Measurements from ENCODE around the gene LCAT. TPM values are rescaled to one million over a fixed set of nuclear protein-coding genes. Genes with fewer than 3 reads are reported as not detected.
"Not testable (repeated sequence)": the region's sequence is repeated elsewhere in the genome, so short reads cannot be mapped to it uniquely, and the experiment has no call there.

Gene LCAT
- total and polyA plus RNA-seq, 3 experiments from 2014 or later: 0.74 to 12.8 (median 12.7) TPM

DNA sequence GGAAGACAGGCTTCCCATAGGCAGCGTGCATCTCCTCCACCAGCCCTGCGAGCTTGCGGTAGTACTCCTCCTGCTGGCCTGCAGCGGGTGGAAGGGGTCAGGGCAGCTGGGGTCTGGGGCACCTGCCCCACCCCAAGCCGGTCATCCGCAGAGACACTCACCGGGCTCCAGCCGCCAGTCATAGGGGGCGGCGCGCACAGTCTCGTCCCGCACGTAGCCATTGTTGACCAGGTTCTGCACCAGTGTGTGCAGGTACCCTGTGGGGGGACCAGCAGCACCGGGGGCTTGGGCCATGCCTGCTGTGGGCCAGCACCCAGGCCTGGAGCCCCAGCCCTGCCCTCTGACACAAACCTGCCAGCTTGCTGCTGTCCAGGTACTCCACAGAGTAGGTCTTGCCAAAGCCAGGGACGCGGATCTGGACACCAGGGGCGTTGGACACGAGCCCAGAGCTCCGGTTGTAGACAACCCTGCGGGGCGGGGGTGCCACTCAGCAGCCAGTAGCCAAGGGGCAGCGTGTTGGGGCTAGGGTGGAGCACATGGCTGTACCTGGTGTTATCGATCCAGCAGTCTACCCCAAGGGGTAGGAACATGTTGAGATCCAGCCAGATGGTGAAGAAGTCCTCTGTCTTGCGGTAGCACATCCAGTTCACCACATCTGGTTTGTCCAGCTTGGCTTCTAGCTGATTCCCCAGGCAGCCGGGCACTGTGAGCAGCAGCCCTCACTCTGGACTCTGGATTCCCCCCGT is 1.2 kb downstream of the LCAT start:
- ChIA-PET POLR2A (no interaction called here), CTCF (interaction anchor here (0.6 to 5.3 kb wide), 11 partner anchors 10 to 228 kb away, joined by 3 to 27 read pairs (median 4); partner anchors contain the start of genes DDX28, DUS2 and NRN1L)
- no peak for DNase-seq
- Mint-ChIP-seq H3K4me3 (no peak overlapping the region), H3K27ac (no peak overlapping the region), H3K36me3 (peaks cover 0 to 24% (median 0%) of the 10 kb centered on the region in 3 donors), H3K4me1 (peaks cover 16 to 28% (median 20%) of the 10 kb centered on the region in 3 donors), H3K9me3 (no peaks in the 10 kb centered on the region), H3K27me3 (no peaks in the 10 kb centered on the region)
- peaks cover 29% of the 10 kb centered on the region for H3K4me1 ChIP-seq (ENCODE audit: insufficient read depth, low read length)
- peaks cover 5% of the 10 kb centered on the region for H3K36me3 ChIP-seq (ENCODE audit: insufficient read depth, low read length)
- H3K27me3 ChIP-seq (ENCODE audit: insufficient read depth, low read length, poor library complexity, severe bottlenecking): no peaks in the 10 kb centered on the region
- no peaks in the 10 kb centered on the region for H3K9me3 ChIP-seq (ENCODE audit: low read length)
- no peak overlapping the region for H3K4me3 ChIP-seq (ENCODE audit: low read length)
- no peak overlapping the region for H3K27ac ChIP-seq (ENCODE audit: low read depth, low read length)

- no peak overlapping the region for H3K27ac ChIP-seq (ENCODE audit: low read depth, low read length)
- no peaks in the 10 kb centered on the region for H3K27me3 ChIP-seq (ENCODE audit: insufficient read depth, low read length, poor library complexity, severe bottlenecking)
- Mint-ChIP-seq H3K4me3 (no peak overlapping the region), H3K4me1 (peaks cover 19 to 32% (median 23%) of the 10 kb centered on the region in 3 donors), H3K27me3 (no peaks in the 10 kb centered on the region), H3K36me3 (peaks cover 0 to 23% (median 0%) of the 10 kb centered on the region in 3 donors), H3K9me3 (no peaks in the 10 kb centered on the region), H3K27ac (peak overlapping the region in 3 of 8 donors; percentile 61 to 86 (median 73))
- H3K9me3 ChIP-seq (ENCODE audit: low read length): no peaks in the 10 kb centered on the region
- ChIA-PET POLR2A (no interaction called here), CTCF (interaction anchor here (0.6 to 5.3 kb wide), 12 partner anchors 10 to 227 kb away, joined by 3 to 27 read pairs (median 4); partner anchors contain the start of genes DDX28, DUS2 and NRN1L)
- H3K4me1 ChIP-seq (ENCODE audit: insufficient read depth, low read length): peaks cover 34% of the 10 kb centered on the region
- DNase-seq: peak in 1 of 5 donors; percentile 22
- peaks cover 5% of the 10 kb centered on the region for H3K36me3 ChIP-seq (ENCODE audit: insufficient read depth, low read length)
- H3K4me3 ChIP-seq (ENCODE audit: low read length): no peak overlapping the region
Observed at GRCh38 chr16:67942200-67942509, 1.8 kb downstream of the LCAT start.

GRCh38 chr16:67941469-67942199 is 2.3 kb downstream of the LCAT start:
- POLR2A ChIA-PET: interaction anchor here (0.6 kb wide), 1 partner anchor 49 kb away, joined by 9 read pairs; no protein-coding TSS in a partner anchor
- DNase-seq: no peak
- Histone ChIP-seq H3K4me1 (ENCODE audit: insufficient read depth, low read length) (peaks cover 38% of the 10 kb centered on the region), H3K27ac (ENCODE audit: low read depth, low read length) (no peak overlapping the region), H3K9me3 (ENCODE audit: low read length) (no peaks in the 10 kb centered on the region), H3K4me3 (ENCODE audit: low read length) (no peak overlapping the region), H3K36me3 (ENCODE audit: insufficient read depth, low read length) (peaks cover 5% of the 10 kb centered on the region), H3K27me3 (ENCODE audit: insufficient read depth, low read length, poor library complexity, severe bottlenecking) (no peaks in the 10 kb centered on the region)
- CTCF ChIA-PET: interaction anchor here (0.7 to 5.3 kb wide), 15 partner anchors 9 to 227 kb away, joined by 3 to 27 read pairs (median 4); partner anchors contain the start of genes DDX28, DPEP2NB, DUS2 and NRN1L
- H3K27me3 Mint-ChIP-seq: peaks cover 0 to 2% of the 10 kb centered on the region in 2 donors
- no peak overlapping the region for H3K4me3 Mint-ChIP-seq
- no peaks in the 10 kb centered on the region for H3K9me3 Mint-ChIP-seq
- H3K27ac Mint-ChIP-seq: peak overlapping the region in 6 of 8 donors; percentile 29 to 86 (median 60)
- H3K36me3 Mint-ChIP-seq: peaks cover 0 to 25% (median 0%) of the 10 kb centered on the region in 3 donors
- peaks cover 24 to 37% (median 28%) of the 10 kb centered on the region in 3 donors for H3K4me1 Mint-ChIP-seq

- Histone ChIP-seq H3K27me3 (ENCODE audit: insufficient read depth, low read length, poor library complexity, severe bottlenecking) (no peaks in the 10 kb centered on the region), H3K9me3 (ENCODE audit: low read length) (no peaks in the 10 kb centered on the region), H3K4me3 (ENCODE audit: low read length) (no peak overlapping the region), H3K4me1 (ENCODE audit: insufficient read depth, low read length) (peaks cover 38% of the 10 kb centered on the region), H3K36me3 (ENCODE audit: insufficient read depth, low read length) (peaks cover under 1% of the 10 kb centered on the region), H3K27ac (ENCODE audit: low read depth, low read length) (no peak overlapping the region)
- DNase-seq: no peak
- H3K36me3 Mint-ChIP-seq: peaks cover 0 to 24% (median 0%) of the 10 kb centered on the region in 3 donors
- ChIA-PET POLR2A (no interaction called here), CTCF (interaction anchor here (0.8 to 5.3 kb wide), 11 partner anchors 10 to 127 kb away, joined by 3 to 27 read pairs (median 4); partner anchors contain the start of genes DPEP2NB, NRN1L and SLC12A4)
- no peaks in the 10 kb centered on the region for H3K9me3 Mint-ChIP-seq
- peaks cover 24 to 40% (median 31%) of the 10 kb centered on the region in 3 donors for H3K4me1 Mint-ChIP-seq
- peaks cover 0 to 3% of the 10 kb centered on the region in 2 donors for H3K27me3 Mint-ChIP-seq
- peak overlapping the region in 6 of 7 donors; percentile 50 to 87 (median 61) for H3K4me3 Mint-ChIP-seq
- H3K27ac Mint-ChIP-seq: peak overlapping the region; percentile 19 to 97 (median 82)
Observed at GRCh38 chr16:67940446-67941089, 3.4 kb downstream of the LCAT start.

DNA sequence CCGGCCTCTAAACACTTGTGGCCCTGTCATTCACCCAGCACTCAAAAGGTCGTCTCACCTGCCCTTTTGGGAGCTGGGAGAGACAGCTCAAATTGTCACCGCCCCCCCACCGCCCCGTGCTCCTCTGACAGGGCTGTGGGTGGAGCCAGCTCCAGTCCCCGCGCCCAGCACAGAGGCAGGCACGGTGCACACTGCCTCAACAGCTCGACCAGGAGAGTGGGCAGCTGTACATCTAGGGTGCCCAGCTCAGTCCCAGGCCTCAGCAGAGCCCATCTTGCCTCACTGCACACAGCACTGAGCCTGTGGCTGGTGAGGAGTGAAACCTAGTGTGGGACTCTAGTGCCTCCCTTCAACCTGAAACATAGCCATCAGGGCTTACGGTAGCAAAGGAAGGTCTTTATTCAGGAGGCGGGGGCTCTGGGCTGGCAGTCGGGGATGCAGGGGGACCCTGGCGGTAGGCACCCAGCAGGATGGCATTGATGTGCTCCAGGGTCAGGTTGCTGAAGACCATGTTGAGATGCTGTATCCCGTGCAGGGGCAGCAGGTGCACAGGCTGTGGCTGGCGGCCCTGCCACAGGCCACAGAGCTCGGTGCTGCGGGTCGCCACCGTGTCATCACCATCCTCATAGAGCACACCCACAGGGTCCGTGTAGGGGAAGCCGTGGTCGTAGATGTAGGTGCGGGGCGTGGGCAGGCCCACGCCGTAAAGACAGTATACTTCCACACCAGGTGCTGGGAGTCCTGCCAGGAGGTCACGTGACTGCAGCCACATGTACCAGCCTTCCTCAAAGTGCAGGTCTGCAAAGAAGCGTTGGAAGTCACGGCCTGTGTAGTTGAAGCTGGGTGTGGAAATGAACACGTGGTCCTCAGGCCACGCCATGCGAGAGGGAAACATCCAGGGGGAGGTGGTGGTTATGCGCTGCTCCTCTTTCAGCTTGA is 4.1 kb downstream of the LCAT start:
- CTCF ChIA-PET: interaction anchor here (1.2 to 5.3 kb wide), 10 partner anchors 11 to 419 kb away, joined by 3 to 27 read pairs (median 4); partner anchors contain the start of genes NRN1L and SLC12A4
- Histone ChIP-seq H3K9me3 (ENCODE audit: low read length) (no peaks in the 10 kb centered on the region), H3K4me3 (ENCODE audit: low read length) (peak overlapping the region; percentile 35), H3K36me3 (ENCODE audit: insufficient read depth, low read length) (peaks cover 6% of the 10 kb centered on the region), H3K27me3 (ENCODE audit: insufficient read depth, low read length, poor library complexity, severe bottlenecking) (no peaks in the 10 kb centered on the region), H3K27ac (ENCODE audit: low read depth, low read length) (no peak overlapping the region), H3K4me1 (ENCODE audit: insufficient read depth, low read length) (peaks cover 46% of the 10 kb centered on the region)
- Mint-ChIP-seq H3K9me3 (no peaks in the 10 kb centered on the region), H3K4me1 (peaks cover 32 to 48% (median 39%) of the 10 kb centered on the region in 3 donors), H3K27ac (peak overlapping the region; percentile 14 to 97 (median 82)), H3K4me3 (peak overlapping the region; percentile 31 to 87 (median 59)), H3K36me3 (peaks cover 0 to 25% (median 2%) of the 10 kb centered on the region in 3 donors), H3K27me3 (peaks cover 0 to 3% of the 10 kb centered on the region in 2 donors)
- POLR2A ChIA-PET: no interaction called here
- DNase-seq: peak; percentile 7 to 67 (median 26)

GRCh38 chr16:67937713-67938112 is 6.2 kb downstream of the LCAT start:
- not testable (repeated sequence) for H3K27me3 Mint-ChIP-seq; H3K9me3 ChIP-seq (ENCODE audit: low read length); H3K9me3 Mint-ChIP-seq; H3K27me3 ChIP-seq (ENCODE audit: insufficient read depth, low read length, poor library complexity, severe bottlenecking); DNase-seq
- POLR2A ChIA-PET: interaction anchor here (3.1 kb wide), 1 partner anchor 147 kb away, joined by 18 read pairs; the partner anchor contains the start of gene NFATC3
- Mint-ChIP-seq H3K4me1 (peaks cover 40 to 60% (median 44%) of the 10 kb centered on the region in 3 donors), H3K4me3 (peak overlapping the region in 6 of 7 donors; percentile 100), H3K27ac (peak overlapping the region in 4 of 8 donors; percentile 97 to 99 (median 98)), H3K36me3 (peaks cover 0 to 41% (median 2%) of the 10 kb centered on the region in 3 donors)
- peak overlapping the region; percentile 97 for H3K4me3 ChIP-seq (ENCODE audit: low read length)
- CTCF ChIA-PET: interaction anchor here (1.3 to 3.1 kb wide), 2 partner anchors 103 to 417 kb away, joined by 4 to 8 read pairs; no protein-coding TSS in a partner anchor
- H3K4me1 ChIP-seq (ENCODE audit: insufficient read depth, low read length): peaks cover 54% of the 10 kb centered on the region
- peak overlapping the region; percentile 87 for H3K27ac ChIP-seq (ENCODE audit: low read depth, low read length)
- H3K36me3 ChIP-seq (ENCODE audit: insufficient read depth, low read length): peaks cover 19% of the 10 kb centered on the region

Data from CD8-positive, alpha-beta memory T cell (primary cell).